ENCODE data around the gene RIMS4. TPM values are rescaled to one million over a fixed set of nuclear protein-coding genes. Genes with fewer than 3 reads are reported as not detected.

The RIMS4 gene
- total and polyA plus RNA-seq, 2 donors (not counting 1 experiment from before 2014, with no cell fraction given) = not detected

DNA sequence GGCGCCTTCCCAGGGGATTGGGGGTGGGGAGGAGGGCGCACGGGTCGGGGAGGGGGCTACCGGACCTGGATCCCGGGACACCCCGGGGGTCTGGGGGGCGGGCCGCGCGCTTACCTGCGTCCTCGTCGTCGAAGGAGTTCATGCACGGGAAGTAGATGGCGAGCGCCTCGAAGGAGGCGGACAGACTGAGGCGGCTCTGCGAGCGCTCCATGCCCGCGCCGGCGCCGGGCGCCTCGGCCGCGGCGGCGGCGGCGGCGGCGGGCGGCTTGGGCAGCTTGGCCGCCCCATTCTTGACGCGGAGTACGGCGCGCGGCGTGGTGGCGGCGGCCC lies 320 bp downstream of the RIMS4 start:
- ChIA-PET POLR2A (no interaction called here), CTCF (no interaction called here)
- no peak overlapping the region for H3K27ac ChIP-seq (ENCODE audit: low read length in 2 of 2)
- 4% methylated on average over 48 of the region's 49 CpGs for WGBS (ENCODE audit: insufficient coverage)
- peaks cover 5 to 8% of the 10 kb centered on the region in 2 donors for H3K4me1 ChIP-seq (ENCODE audit: control insufficient read depth in 2 of 2, insufficient read depth in 2 of 2, low read length in 2 of 2)
- TF ChIP-seq CTCF (IDR thresholded peaks at IDR 0.05) = no peak
- TF ChIP-seq EZH2 (IDR thresholded peaks at IDR 0.05; ENCODE audit: borderline replicate concordance, insufficient read depth, low read depth, low read length, poor library complexity, severe bottlenecking) = no peak
- no peak overlapping the region for H3K9ac ChIP-seq (ENCODE audit: low read length)
- no peak overlapping the region for H3K4me3 Mint-ChIP-seq
- H3K27ac Mint-ChIP-seq = no peak overlapping the region
- H3K4me3 ChIP-seq (ENCODE audit: control extremely low read depth in 1 of 5, extremely low read depth in 1 of 5, insufficient read depth in 1 of 5, low read depth in 2 of 5, low read length in 4 of 5) = no peak overlapping the region
- peaks cover 68% of the 10 kb centered on the region for H3K27me3 Mint-ChIP-seq
- H3K4me2 ChIP-seq (replicated peaks; ENCODE audit: low read depth, low read length, poor library complexity, severe bottlenecking) = no peak overlapping the region
- H3K27me3 ChIP-seq (replicated peaks in 1 of 4; ENCODE audit: control extremely low read depth in 1 of 4, control insufficient read depth in 3 of 4, insufficient read depth in 4 of 4, low read length in 3 of 4) = peaks cover 0 to 60% (median 25%) of the 10 kb centered on the region in 4 experiments
- ATAC-seq (ENCODE audit: low read depth) (no peak), DNase-seq (no peak)
- H2AFZ ChIP-seq (ENCODE audit: insufficient read depth, low read depth, low read length, poor library complexity, severe bottlenecking) = no peak overlapping the region
- no peaks in the 10 kb centered on the region for H4K20me1 ChIP-seq (ENCODE audit: control insufficient read depth, insufficient read depth, low read length, poor library complexity, severe bottlenecking)
- H3K9me3 ChIP-seq (ENCODE audit: control extremely low read depth in 1 of 3, control insufficient read depth in 2 of 3, insufficient read depth in 1 of 3, low read length in 2 of 3) = peaks cover 0 to 18% (median 0%) of the 10 kb centered on the region in 3 donors
- H3K79me2 ChIP-seq (ENCODE audit: control insufficient read depth, insufficient read depth, low read length) = no peaks in the 10 kb centered on the region
- H3K4me1 Mint-ChIP-seq = peaks cover 10% of the 10 kb centered on the region
- H3K9me3 Mint-ChIP-seq (ENCODE audit: insufficient read depth) = no peaks in the 10 kb centered on the region
- H3K36me3 ChIP-seq (replicated peaks in 1 of 2; ENCODE audit: control extremely low read depth in 1 of 2, control insufficient read depth in 1 of 2, extremely low read depth in 1 of 2, insufficient read depth in 2 of 2, low read length in 1 of 2) = no peaks in the 10 kb centered on the region
- intact Hi-C loops (cut with micrococcal nuclease) = no loop called here

DNA sequence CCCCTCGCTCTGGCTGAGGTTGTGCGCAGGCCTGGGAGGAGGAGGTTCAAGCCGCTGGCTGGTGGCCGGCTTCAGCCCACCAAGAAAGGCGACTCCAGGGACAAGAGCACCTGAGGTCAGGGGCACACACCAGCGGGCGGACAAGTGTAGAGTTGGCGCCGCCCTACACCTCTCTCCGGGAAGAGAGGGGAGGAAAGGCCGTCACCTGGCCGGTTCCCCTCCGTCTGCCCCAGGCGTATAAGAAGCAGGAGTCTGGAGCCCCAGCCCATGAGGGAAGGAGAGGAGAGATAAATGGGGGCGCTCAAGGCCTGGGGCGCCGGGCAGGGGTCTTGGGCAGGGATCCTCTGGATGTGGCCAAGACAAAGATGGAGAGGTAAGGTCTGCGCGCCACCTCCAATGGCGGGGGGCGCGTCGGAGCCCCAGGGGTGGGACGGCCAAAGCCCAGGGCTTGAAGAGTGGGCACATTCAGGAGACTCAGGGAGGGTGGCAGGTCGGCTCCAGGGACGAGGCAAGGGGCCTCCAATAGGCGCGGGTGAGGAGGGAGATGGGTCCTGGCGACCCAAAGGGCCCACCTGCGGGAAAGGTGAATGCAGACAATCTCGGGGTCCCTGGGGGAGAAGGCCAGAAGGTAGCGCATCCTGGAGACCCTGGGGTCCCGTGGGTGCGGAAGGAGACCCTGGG lies 826 bp downstream of the RIMS4 start:
- no peaks in the 10 kb centered on the region for H4K20me1 ChIP-seq (ENCODE audit: control insufficient read depth, insufficient read depth, low read length, poor library complexity, severe bottlenecking)
- TF ChIP-seq EZH2 (IDR thresholded peaks at IDR 0.05; ENCODE audit: borderline replicate concordance, insufficient read depth, low read depth, low read length, poor library complexity, severe bottlenecking) (no peak), CTCF (IDR thresholded peaks at IDR 0.05) (no peak)
- no peak overlapping the region for H3K27ac ChIP-seq (ENCODE audit: low read length in 2 of 2)
- Mint-ChIP-seq H3K27me3 (peaks cover 71% of the 10 kb centered on the region), H3K27ac (peak overlapping the region; percentile 12), H3K9me3 (ENCODE audit: insufficient read depth) (no peaks in the 10 kb centered on the region), H3K4me1 (peaks cover 10% of the 10 kb centered on the region), H3K4me3 (peak overlapping the region; percentile 24)
- H3K9me3 ChIP-seq (ENCODE audit: control extremely low read depth in 1 of 3, control insufficient read depth in 2 of 3, insufficient read depth in 1 of 3, low read length in 2 of 3) = peaks cover 0 to 18% (median 0%) of the 10 kb centered on the region in 3 donors
- DNase-seq = no peak
- H3K4me3 ChIP-seq (ENCODE audit: control extremely low read depth in 1 of 5, extremely low read depth in 1 of 5, insufficient read depth in 1 of 5, low read depth in 2 of 5, low read length in 4 of 5) = no peak overlapping the region
- WGBS (ENCODE audit: insufficient coverage) = 14% methylated on average over 34 of the region's 34 CpGs
- peaks cover 0 to 60% (median 25%) of the 10 kb centered on the region in 4 experiments for H3K27me3 ChIP-seq (replicated peaks in 1 of 4; ENCODE audit: control extremely low read depth in 1 of 4, control insufficient read depth in 3 of 4, insufficient read depth in 4 of 4, low read length in 3 of 4)
- no peaks in the 10 kb centered on the region for H3K79me2 ChIP-seq (ENCODE audit: control insufficient read depth, insufficient read depth, low read length)
- H3K9ac ChIP-seq (ENCODE audit: low read length) = no peak overlapping the region
- H3K4me2 ChIP-seq (replicated peaks; ENCODE audit: low read depth, low read length, poor library complexity, severe bottlenecking) = no peak overlapping the region
- ChIA-PET POLR2A (no interaction called here), CTCF (no interaction called here)
- no peak for ATAC-seq (ENCODE audit: low read depth)
- intact Hi-C loops (cut with micrococcal nuclease) = no loop called here
- H3K36me3 ChIP-seq (replicated peaks in 1 of 2; ENCODE audit: control extremely low read depth in 1 of 2, control insufficient read depth in 1 of 2, extremely low read depth in 1 of 2, insufficient read depth in 2 of 2, low read length in 1 of 2) = no peaks in the 10 kb centered on the region
- no peak overlapping the region for H2AFZ ChIP-seq (ENCODE audit: insufficient read depth, low read depth, low read length, poor library complexity, severe bottlenecking)
- H3K4me1 ChIP-seq (ENCODE audit: control insufficient read depth in 2 of 2, insufficient read depth in 2 of 2, low read length in 2 of 2) = peaks cover 5 to 8% of the 10 kb centered on the region in 2 donors

Data from B cell (primary cell).